HepG2 (cell line): ENCODE measurements around the gene SH2D6. TPM values are rescaled to one million over a fixed set of nuclear protein-coding genes. Genes with fewer than 3 reads are reported as not detected.
A peak's percentile ranks its signal among the peaks of the same experiment; 100 is the strongest.

Source experiments
- AKAP8 ChIP-seq: sonication (generic); formaldehyde crosslinking; IDR thresholded peaks from 2 replicates; pipeline ENCODE4 v1.5.1; 2020; ENCODE audit warnings: mild to moderate bottlenecking, missing genetic modification reagents
- KDM3A ChIP-seq: IDR thresholded peaks from 2 replicates; pipeline ENCODE4 v1.6.1; 2018; ENCODE audit warnings: low read depth, missing compliant biosample characterization
- NCOA1 ChIP-seq: sonication (generic); formaldehyde crosslinking; IDR thresholded peaks from 2 replicates; pipeline ENCODE4 v1.9.0; 2021; ENCODE audit warnings: missing genetic modification reagents
- NFKB2 ChIP-seq: sonication (generic); formaldehyde crosslinking; IDR thresholded peaks from 2 replicates; pipeline ENCODE4 v1.4.0; 2020; ENCODE audit warnings: missing genetic modification reagents, borderline replicate concordance
- POGZ ChIP-seq: sonication (generic); formaldehyde crosslinking; IDR thresholded peaks from 2 replicates; pipeline ENCODE4 v1.4.0; 2020; ENCODE audit warnings: mild to moderate bottlenecking, missing genetic modification reagents
- RBM22 ChIP-seq: fragments of 200-400 bp; formaldehyde crosslinking; optimal IDR thresholded peaks from 2 replicates; pipeline ENCODE3; 2017; ENCODE audit warnings: mild to moderate bottlenecking, low read length, moderate library complexity
- RXRB ChIP-seq: IDR thresholded peaks from 2 replicates; pipeline ENCODE4 v1.6.1; 2016; ENCODE audit warnings: borderline replicate concordance, missing genetic modification reagents, missing compliant biosample characterization
- SNAI1 ChIP-seq: sonication (generic); formaldehyde crosslinking; IDR thresholded peaks from 2 replicates; pipeline ENCODE4 v1.5.0; 2020; ENCODE audit warnings: mild to moderate bottlenecking, missing genetic modification reagents, borderline replicate concordance
- SOX6 ChIP-seq, 2 experiments: fragments of 450-650 bp in 1 of 2; sonication (generic) in 1 of 2; formaldehyde crosslinking in 1 of 2; IDR thresholded peaks; 2 replicates each; pipeline versions ENCODE4 v1.4.0 to v1.6.1; 2017 to 2020; ENCODE audit warnings: antibody characterized with exemption in 1 of 2, mild to moderate bottlenecking in 1 of 2, missing genetic modification reagents in 1 of 2
- ZBTB38 ChIP-seq: sonication (generic); formaldehyde crosslinking; IDR thresholded peaks from 2 replicates; pipeline ENCODE4 v1.5.1; 2020; ENCODE audit warnings: mild to moderate bottlenecking, missing genetic modification reagents
- ZNF17 ChIP-seq: sonication (generic); formaldehyde crosslinking; IDR thresholded peaks from 2 replicates; pipeline ENCODE4 v1.5.0; 2020; ENCODE audit warnings: mild to moderate bottlenecking, missing genetic modification reagents
- ZNF180 ChIP-seq: sonication (generic); formaldehyde crosslinking; IDR thresholded peaks from 2 replicates; pipeline ENCODE4 v1.4.0; 2020; ENCODE audit warnings: low read depth, missing genetic modification reagents, borderline replicate concordance
- ZNF296 ChIP-seq: sonication (generic); formaldehyde crosslinking; conservative IDR thresholded peaks from 2 replicates; pipeline ENCODE4 v1.5.0; 2020; ENCODE audit warnings: mild to moderate bottlenecking, missing genetic modification reagents
- ZNF660 ChIP-seq: sonication (generic); formaldehyde crosslinking; IDR thresholded peaks from 2 replicates; pipeline ENCODE4 v1.5.1; 2020; ENCODE audit warnings: mild to moderate bottlenecking, low read depth, missing genetic modification reagents, borderline replicate concordance
- ZSCAN31 ChIP-seq: sonication (generic); formaldehyde crosslinking; IDR thresholded peaks from 2 replicates; pipeline ENCODE4 v1.5.0; 2020; ENCODE audit warnings: low read depth, mild to moderate bottlenecking, missing genetic modification reagents
- polyA plus RNA-seq, 8 experiments: library from polyadenylated mRNA; depleted of rRNA in 3 of 8; stranded (reverse) in 7 of 8; unstranded in 1 of 8; fragments of >200 nt; fragmentation: Illumina TruSeq in 4 of 8; extraction: Trizol in 4 of 8; gene quantifications; 2 replicates each; pipeline versions ENCODE4 v1.2.1 to v1.2.3, GENCODE V29; 2011 to 2016; ENCODE audit warnings: low read depth in 4 of 8, missing spikeins in 1 of 8, mixed read lengths in 1 of 8; ENCODE audit not compliant: insufficient read depth in 1 of 8
- total RNA-seq, 5 experiments: library from RNA; depleted of rRNA; stranded (reverse); fragments of >200 nt; fragmentation: Illumina TruSeq; extraction: Trizol; gene quantifications; 2 replicates each; pipeline ENCODE4 v1.2.3, GENCODE V29; 2016; ENCODE audit warnings: low read depth in 1 of 5
- TF ChIP-seq, protein P1 (sequence below): sonication (generic); formaldehyde crosslinking; IDR thresholded peaks from 2 replicates; pipeline ENCODE4 v1.4.0; 2020; ENCODE audit warnings: missing genetic modification reagents
- TF ChIP-seq, protein P2 (sequence below): IDR thresholded peaks from 2 replicates; pipeline ENCODE4 v1.6.1; 2016; ENCODE audit warnings: missing compliant biosample characterization, missing genetic modification reagents, borderline replicate concordance
- TF ChIP-seq, protein P3 (sequence below): sonication (generic); formaldehyde crosslinking; IDR thresholded peaks from 2 replicates; pipeline ENCODE4 v1.9.0; 2021; ENCODE audit warnings: missing genetic modification reagents, borderline replicate concordance
- TF ChIP-seq, protein P4 (sequence below): sonication (generic); formaldehyde crosslinking; IDR thresholded peaks from 2 replicates; pipeline ENCODE4 v1.4.0; 2020; ENCODE audit warnings: missing genetic modification reagents, mild to moderate bottlenecking, borderline replicate concordance

Gene SH2D6
- total and polyA plus RNA-seq, 2 of the 13 experiments (the other 11 are each of a cell fraction or from before 2014, with no cell fraction given) = 0.11 to 0.26 TPM

DNA sequence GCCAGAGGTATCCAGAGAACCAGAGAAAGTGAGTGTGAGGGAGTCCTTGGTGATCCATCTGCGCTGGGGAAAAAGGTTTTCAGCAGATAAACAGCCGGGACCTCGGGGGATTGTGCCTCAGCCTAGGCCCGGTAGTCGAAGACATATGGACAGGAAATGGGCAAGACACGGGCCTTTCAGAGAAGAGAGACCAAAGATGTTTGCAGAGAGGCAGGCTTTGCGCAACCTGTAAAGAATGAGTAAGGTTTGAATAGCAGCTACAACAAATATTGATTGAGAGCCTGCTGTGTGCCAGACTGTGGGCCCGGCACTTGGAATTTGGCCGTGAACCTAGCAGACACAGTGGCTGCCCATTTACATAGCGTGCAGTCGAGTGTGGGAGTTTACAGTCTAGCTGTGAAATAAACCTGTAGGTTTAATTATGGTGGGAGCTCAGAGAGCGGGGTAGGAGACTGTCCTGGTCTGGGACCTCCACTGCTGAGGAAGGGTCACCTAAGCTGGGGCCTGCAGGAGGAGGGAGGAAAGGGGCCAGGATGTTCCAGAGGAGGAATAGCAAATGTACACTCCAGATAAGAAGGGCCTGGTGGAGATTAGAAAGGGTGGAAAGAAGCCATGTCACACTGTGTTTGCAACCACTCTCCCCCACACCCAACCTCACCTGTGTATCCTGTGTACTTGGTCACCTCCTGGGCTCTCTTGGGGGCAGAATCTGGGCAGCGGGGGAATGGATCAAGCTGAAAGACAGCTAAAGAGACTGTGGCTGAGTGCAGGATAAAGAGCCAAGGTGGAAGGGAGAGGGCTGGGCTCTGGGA, 3.0 kb downstream of the SH2D6 start (continued):
- TF ChIP-seq, protein P1, sequence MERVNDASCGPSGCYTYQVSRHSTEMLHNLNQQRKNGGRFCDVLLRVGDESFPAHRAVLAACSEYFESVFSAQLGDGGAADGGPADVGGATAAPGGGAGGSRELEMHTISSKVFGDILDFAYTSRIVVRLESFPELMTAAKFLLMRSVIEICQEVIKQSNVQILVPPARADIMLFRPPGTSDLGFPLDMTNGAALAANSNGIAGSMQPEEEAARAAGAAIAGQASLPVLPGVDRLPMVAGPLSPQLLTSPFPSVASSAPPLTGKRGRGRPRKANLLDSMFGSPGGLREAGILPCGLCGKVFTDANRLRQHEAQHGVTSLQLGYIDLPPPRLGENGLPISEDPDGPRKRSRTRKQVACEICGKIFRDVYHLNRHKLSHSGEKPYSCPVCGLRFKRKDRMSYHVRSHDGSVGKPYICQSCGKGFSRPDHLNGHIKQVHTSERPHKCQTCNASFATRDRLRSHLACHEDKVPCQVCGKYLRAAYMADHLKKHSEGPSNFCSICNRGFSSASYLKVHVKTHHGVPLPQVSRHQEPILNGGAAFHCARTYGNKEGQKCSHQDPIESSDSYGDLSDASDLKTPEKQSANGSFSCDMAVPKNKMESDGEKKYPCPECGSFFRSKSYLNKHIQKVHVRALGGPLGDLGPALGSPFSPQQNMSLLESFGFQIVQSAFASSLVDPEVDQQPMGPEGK = peak; percentile 64
- TF ChIP-seq ZNF180 (CRISPR knock-in tag) = no peak
- TF ChIP-seq NFKB2 (CRISPR knock-in tag) = 0 out of 2 replicates have a peak, but pooled peaks have one; percentile 38
- TF ChIP-seq, protein P2, sequence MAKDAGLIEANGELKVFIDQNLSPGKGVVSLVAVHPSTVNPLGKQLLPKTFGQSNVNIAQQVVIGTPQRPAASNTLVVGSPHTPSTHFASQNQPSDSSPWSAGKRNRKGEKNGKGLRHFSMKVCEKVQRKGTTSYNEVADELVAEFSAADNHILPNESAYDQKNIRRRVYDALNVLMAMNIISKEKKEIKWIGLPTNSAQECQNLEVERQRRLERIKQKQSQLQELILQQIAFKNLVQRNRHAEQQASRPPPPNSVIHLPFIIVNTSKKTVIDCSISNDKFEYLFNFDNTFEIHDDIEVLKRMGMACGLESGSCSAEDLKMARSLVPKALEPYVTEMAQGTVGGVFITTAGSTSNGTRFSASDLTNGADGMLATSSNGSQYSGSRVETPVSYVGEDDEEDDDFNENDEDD (CRISPR knock-in tag) = peak; percentile 48; the same call in 1 of the 2 replicates
- TF ChIP-seq ZSCAN31 (CRISPR knock-in tag) = peak; percentile 48; the same call in 1 of the 2 replicates
- peak; percentile 95 for TF ChIP-seq AKAP8 (CRISPR knock-in tag)
- TF ChIP-seq SOX6 (IDR thresholded peaks at IDR 0.05) = no peak
- TF ChIP-seq SOX6 (CRISPR knock-in tag; IDR thresholded peaks at IDR 0.05) = peak; percentile 98
- TF ChIP-seq KDM3A (CRISPR knock-in tag) = peak; percentile 87; the same call in 1 of the 2 replicates
- TF ChIP-seq ZNF17 (CRISPR knock-in tag) = no peak
- TF ChIP-seq ZNF660 (CRISPR knock-in tag) = no peak
- TF ChIP-seq, protein P3, sequence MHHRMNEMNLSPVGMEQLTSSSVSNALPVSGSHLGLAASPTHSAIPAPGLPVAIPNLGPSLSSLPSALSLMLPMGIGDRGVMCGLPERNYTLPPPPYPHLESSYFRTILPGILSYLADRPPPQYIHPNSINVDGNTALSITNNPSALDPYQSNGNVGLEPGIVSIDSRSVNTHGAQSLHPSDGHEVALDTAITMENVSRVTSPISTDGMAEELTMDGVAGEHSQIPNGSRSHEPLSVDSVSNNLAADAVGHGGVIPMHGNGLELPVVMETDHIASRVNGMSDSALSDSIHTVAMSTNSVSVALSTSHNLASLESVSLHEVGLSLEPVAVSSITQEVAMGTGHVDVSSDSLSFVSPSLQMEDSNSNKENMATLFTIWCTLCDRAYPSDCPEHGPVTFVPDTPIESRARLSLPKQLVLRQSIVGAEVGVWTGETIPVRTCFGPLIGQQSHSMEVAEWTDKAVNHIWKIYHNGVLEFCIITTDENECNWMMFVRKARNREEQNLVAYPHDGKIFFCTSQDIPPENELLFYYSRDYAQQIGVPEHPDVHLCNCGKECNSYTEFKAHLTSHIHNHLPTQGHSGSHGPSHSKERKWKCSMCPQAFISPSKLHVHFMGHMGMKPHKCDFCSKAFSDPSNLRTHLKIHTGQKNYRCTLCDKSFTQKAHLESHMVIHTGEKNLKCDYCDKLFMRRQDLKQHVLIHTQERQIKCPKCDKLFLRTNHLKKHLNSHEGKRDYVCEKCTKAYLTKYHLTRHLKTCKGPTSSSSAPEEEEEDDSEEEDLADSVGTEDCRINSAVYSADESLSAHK (CRISPR knock-in tag) = no peak
- no peak for TF ChIP-seq RBM22
- TF ChIP-seq POGZ (CRISPR knock-in tag) = 0 out of 2 replicates have a peak, but pooled peaks have one; percentile 51
- TF ChIP-seq NCOA1 (CRISPR knock-in tag) = peak; percentile 64; the same call in 1 of the 2 replicates
- no peak for TF ChIP-seq ZNF296 (CRISPR knock-in tag)
- TF ChIP-seq SNAI1 (CRISPR knock-in tag) = no peak; the same call in 1 of the 2 replicates
- no peak for TF ChIP-seq ZBTB38
- TF ChIP-seq RXRB (CRISPR knock-in tag) = peak; percentile 97
- TF ChIP-seq, protein P4, sequence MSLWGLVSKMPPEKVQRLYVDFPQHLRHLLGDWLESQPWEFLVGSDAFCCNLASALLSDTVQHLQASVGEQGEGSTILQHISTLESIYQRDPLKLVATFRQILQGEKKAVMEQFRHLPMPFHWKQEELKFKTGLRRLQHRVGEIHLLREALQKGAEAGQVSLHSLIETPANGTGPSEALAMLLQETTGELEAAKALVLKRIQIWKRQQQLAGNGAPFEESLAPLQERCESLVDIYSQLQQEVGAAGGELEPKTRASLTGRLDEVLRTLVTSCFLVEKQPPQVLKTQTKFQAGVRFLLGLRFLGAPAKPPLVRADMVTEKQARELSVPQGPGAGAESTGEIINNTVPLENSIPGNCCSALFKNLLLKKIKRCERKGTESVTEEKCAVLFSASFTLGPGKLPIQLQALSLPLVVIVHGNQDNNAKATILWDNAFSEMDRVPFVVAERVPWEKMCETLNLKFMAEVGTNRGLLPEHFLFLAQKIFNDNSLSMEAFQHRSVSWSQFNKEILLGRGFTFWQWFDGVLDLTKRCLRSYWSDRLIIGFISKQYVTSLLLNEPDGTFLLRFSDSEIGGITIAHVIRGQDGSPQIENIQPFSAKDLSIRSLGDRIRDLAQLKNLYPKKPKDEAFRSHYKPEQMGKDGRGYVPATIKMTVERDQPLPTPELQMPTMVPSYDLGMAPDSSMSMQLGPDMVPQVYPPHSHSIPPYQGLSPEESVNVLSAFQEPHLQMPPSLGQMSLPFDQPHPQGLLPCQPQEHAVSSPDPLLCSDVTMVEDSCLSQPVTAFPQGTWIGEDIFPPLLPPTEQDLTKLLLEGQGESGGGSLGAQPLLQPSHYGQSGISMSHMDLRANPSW (CRISPR knock-in tag) = peak; percentile 96
